Fibroblast of upper back skin (primary cell): Measurements from ENCODE around the gene FMN1.

Source experiments
- DNase-seq: peaks from one replicate; pipeline ENCODE4 v3.0.0-alpha.2; 2013

Gene FMN1

DNA sequence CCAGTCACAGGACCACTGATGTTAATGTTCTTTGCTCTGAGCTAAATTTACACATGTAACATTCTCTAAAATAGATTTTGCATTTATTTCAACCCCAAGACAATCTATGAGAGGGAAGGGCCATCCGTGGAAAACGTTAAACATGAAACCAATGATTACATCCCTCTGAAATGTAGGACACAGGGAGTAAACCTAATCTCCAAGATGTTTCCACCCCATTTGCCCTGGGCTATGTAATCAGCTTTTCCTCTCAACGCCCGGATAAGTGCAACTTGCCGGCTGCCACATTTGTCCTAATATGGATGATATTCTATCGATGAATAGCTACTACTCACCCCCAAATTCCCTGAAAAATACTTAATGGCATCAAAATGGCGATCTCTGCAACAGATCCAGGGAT, 6.4 kb upstream of the FMN1 start:
- no peak for DNase-seq

GRCh38 chr15:33200444-33200843, 5.9 kb upstream of the FMN1 start:
- no peak for DNase-seq

DNA sequence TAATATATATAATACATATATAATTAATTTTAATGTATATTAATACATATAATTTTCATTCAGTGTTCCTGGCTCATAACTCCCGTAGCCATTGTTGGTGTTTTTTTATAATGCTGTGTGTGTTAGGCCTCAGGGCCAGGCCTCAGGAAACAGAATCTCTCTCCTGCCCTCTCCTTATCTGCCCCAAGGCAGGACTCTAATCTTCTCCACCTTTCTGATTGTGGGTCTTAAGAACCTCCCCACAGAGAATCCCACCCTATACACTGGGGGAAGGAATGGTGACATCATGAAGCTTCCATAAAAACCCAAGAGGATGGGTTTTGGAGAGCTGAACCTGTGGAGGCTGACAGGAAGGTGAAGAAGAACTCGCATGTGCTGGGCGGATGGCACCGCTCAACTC, 4.0 kb upstream of the FMN1 start:
- DNase-seq, result no peak

DNA sequence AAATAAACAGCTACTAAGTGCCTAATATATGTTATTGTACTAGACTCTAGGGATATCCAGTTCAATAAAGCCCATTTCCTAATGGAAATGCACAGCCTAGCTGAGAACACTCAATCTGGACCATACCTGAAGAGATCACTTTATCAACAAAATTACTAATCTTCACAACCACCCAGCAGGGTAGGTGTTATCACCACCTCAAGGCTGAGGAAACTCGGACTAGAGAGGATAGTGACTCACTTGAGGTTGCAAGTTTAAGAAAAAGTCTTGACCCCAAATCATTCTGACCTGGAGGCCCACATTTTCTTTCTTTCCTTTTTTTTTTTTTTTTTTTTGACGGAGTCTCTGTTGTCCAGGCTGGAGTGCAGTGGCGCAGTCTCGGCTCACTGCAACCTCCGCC, 3.1 kb upstream of the FMN1 start:
- no peak for DNase-seq

- no peak for DNase-seq
Observed at GRCh38 chr15:33194237-33194636, 277 bp downstream of the FMN1 start.

DNA sequence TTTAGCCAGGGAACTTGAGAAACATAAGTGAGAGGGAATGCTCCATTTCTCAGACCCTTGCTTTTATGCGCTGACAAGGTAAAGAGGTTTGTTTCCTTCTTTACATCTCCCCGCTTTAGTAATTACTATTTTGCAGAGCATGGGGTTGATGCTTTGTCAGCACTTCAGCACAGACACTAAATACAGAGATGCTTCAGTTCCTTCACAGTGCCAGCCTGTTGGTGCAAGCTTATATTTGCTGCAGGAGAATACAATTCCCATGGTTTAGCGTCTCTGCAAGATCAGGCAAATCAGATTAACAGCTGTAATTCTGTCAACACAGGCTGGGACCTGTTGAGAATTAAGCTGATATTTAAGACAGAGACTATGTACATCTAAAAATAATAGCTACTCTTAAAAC, 2.9 kb downstream of the FMN1 start:
- no peak for DNase-seq

- DNase-seq, result no peak
Observed at GRCh38 chr15:33190539-33190938, 4.0 kb downstream of the FMN1 start.

DNA sequence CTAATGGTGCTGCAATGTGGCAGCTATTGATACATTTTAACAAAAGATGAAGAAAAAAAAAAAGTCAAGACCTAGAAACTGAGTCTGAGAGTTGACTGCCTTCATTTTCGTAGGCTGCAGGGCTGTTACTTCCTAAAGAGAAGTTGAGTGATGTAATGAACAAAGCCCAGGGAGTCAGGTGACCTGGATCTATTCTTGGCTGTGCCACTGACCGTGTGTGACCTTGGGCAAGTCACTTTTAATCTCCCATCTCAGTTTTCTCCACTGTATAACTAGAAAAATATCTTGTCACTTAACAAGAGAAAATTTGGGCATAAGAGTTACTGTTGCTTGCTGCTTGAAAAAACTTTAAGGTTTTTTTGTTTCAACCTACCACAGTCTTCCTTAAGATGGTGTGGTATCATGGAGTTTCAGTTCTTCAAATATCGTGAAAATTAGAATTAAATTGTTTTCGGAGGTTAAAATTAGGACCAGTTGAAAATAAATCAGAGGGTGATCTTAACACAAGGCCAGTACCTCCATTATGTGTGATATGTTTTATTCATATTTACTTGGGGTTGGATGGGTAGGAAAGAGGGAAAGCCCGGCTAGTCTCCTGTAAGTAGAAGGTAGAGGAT, 5.8 kb downstream of the FMN1 start:
- no peak for DNase-seq

DNA sequence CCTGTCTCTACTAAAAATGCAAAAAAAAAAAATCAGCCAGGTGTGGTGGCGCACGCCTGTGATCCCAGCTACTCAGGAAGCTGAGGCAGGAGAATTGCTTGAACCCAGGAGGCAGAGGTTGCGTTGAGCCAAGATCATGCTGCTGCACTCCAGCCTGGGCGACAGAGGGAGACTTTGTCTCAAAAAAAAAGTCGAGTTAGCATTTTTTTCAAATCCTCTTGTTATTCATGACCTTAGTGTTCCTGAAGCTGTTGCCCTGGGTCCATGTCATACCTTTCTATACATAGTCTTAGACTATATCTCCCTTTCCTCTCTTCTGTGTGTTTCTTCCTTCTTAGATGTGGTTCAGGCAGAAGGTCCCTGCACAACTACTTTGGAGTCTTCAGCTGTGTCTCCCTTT, 6.4 kb downstream of the FMN1 start:
- no peak for DNase-seq

DNA sequence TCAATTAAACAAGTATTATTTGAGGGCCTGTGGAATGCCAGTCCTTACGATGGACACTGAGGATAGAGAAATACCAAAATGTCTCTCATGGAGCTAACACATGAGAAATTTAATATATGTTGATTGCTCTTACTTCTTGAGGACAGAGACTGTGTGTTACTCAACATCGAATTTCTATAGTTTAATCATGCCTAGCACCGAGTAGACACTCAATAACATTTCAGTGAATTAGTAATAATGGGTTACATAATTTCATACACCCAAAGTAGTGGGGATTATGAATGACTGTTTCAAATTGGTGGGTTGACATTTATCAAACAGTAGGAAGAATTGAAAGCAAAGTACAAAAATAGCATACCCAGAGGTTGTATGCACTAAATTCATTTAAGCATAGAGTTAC, 11.2 kb downstream of the FMN1 start:
- DNase-seq, result no peak

DNA sequence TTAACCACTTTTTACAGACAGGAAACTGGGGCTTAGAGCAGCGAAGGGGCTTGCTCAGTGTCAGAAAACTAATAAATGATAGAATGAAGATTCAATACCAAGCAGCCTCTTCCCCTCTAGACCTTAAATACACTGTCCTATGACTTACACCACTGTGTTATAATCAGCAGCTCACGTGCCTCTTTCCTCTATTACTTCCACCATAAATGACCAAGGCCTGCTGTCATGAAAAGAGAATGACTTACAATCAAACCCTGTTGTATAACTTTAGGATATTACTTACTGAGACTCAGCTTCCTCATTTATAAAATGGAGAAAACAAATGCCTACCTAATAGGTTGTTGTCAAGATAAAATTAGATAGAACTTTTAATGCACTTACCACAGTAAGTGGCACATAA, 11.6 kb downstream of the FMN1 start:
- DNase-seq, result no peak

DNA sequence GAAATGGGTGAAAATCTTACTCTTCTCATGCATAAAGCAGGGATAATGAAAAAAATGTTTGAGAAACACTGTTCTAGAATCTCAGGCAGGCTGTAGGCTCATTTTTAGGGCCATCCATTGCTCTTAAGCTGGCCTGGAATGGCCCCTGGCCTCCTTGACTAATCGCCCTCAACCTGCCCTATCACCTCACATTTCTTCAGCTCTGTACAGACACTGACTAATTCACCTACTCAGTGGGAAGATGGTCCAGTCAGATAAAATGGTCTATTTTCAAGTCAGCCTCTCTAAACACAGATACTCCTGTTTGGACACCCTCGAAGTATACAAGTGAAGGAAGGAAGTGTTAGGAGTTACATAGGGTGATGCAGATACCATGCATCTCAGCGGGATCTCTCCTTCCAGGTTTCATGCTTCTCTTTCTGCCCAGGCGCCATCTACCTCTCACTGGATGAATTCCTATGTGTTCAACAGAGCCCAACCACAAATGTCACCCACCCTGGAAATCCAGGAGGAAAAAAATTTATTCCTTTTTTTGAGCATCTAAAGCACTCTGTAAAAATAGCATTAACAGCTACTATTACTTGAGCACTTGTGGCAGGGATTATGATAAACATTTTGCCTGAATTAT, 12.1 kb downstream of the FMN1 start:
- DNase-seq, result no peak

DNA sequence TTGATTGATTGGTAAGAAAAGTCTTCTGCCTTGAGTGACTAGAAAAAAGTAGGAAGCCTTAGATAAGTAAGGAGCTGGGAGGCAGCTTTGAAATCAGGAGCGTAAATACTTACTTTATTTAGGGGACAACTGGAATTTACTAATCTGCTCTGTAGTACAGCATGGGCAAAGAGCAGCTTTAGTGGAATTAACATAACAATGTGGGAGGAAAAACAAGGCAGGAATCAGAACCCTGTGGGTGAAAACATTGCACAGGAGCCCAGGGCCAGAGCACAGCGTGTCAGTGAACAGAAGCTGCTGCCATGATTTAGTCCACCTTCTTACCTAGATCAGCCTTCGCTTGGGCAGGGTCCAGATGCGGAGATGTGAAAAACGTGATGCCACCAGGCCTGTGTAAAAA, 14.6 kb downstream of the FMN1 start:
- DNase-seq, result no peak

DNA sequence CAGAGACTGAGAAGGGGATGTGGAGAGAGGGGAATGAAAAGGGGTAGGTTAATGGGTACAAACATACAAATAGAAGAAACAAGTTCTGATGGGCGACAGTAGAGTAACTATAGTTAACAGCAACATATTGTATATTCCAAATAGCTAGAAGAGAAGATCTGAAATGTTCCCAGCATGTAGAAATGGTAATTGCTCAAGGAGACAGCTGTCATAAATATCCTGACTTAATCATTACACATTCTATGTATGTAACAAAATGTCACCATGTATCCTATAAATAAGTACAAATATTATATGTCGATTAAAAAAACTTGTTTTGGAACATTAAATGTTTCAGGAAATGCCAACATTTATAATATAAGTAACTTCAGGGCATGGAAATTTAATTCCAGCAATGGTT, 23.3 kb downstream of the FMN1 start:
- no peak for DNase-seq

DNA sequence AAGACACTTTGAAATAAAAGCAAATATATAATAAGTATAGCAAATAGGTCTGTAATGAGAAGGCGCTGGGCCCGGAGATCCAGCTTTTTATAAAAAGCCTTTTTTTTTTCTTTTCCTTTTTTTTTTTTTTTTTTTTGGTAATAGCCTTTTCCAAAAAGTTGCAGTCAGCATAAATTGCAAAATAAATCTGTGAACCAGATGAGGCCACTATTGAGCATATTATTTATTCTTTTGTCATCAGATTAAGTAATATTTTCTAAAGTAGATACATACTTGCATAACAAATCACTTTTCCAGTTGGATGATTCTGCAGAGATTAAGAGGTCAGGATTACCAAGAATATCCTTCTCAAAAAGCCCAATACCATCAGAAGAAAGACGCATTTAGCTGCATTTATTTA, 24.9 kb downstream of the FMN1 start:
- DNase-seq, result no peak

- no peak for DNase-seq
Observed at GRCh38 chr15:33168444-33168843, 26.1 kb downstream of the FMN1 start.

DNA sequence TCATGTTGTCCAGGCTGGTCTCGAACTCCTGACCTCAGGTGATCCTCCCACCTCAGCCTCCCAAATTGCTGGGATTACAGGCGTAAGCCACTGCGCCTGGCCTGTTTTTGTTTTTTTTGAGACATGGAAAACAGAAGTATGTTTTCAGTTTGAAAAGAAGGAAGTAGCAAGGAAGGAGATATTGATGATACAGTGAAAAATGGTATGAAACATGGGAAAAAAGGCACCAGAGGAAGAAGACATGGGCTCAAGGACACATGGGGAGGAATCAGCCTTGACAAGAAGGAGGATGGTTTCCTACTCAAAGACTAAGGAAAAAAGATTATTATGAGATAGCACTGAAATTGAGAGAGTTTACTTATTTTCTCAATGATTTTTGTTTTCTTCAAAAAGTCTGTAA, 30.7 kb downstream of the FMN1 start:
- no peak for DNase-seq

GRCh38 chr15:33161209-33161608, 33.3 kb downstream of the FMN1 start:
- DNase-seq, result no peak

DNA sequence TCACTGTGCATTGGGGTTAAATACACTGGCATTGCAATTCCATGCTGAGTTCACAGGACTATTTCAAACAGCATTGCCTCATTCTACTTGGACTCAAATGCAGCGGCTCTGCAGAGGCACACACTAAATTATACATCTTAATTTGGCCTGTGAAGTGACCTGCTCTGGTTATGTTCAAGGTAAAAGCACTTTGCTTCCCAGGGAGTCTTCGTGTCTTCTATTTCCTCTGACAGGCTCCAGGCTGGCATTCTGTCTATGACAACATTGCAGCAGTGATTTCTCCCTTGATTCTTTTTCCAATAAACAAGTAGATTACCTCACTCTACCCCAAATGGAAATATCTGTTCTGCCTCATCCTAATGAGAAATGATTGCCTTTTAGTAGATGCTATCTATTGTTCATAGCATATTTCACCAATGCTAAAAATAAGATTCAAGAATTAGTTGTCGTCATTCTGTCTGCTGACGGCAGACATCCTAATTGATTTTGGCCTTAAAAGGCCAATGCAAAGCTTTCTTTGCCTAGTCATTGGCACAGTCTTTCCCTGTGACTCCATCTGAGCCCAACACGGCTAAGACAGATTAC, 33.8 kb downstream of the FMN1 start:
- no peak for DNase-seq

GRCh38 chr15:33159726-33160453, 34.6 kb downstream of the FMN1 start:
- DNase-seq, result no peak

DNA sequence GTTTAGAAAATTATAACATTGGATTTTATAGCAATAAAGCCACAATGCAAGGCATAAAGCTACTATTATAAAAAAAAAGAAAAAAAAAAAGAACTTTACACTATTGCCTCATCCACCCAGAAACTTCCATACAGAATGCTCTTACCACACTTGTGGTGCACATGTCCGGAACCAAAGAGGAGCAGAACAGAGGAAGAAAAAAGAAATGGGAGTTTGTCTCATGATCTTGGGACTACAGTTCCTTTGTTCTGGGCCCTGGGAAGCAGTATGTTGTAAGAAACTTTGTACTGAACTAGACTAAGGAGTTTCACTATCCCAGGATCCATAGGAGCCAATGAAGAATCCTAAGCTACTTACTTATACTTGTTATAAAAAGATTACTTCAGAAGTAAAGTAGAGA, 36.1 kb downstream of the FMN1 start:
- no peak for DNase-seq

DNA sequence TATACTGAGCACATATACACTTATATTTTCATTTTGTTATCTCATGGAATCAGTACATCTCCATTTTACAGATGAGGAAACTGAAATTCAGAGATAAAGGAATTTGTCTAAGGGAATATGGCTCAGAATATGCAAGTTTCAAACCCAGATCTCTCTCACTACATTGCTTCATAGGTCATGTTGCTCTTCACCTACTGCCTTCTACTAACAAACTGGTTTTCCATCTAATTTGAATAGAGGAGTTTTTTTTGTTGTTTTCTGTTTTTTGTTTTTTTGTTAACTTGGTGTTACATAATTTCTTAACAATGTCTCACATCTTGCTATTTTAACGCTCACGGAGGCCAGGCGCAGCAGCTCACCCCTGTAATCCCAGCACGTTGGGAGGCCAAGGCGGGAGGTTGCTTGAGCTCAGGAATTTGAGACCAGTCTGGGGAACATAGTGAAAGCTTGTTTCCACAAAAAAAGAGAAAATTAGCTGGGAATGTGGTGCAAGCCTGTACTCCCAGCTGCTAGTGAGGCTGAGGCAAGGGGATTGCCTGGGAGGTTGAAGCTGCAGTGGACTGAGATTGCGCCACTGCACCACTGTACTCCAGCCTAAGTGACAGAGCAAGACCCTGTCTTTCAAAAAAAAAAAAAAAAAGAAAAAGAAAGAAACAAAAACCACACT, 37.0 kb downstream of the FMN1 start:
- no peak for DNase-seq

DNA sequence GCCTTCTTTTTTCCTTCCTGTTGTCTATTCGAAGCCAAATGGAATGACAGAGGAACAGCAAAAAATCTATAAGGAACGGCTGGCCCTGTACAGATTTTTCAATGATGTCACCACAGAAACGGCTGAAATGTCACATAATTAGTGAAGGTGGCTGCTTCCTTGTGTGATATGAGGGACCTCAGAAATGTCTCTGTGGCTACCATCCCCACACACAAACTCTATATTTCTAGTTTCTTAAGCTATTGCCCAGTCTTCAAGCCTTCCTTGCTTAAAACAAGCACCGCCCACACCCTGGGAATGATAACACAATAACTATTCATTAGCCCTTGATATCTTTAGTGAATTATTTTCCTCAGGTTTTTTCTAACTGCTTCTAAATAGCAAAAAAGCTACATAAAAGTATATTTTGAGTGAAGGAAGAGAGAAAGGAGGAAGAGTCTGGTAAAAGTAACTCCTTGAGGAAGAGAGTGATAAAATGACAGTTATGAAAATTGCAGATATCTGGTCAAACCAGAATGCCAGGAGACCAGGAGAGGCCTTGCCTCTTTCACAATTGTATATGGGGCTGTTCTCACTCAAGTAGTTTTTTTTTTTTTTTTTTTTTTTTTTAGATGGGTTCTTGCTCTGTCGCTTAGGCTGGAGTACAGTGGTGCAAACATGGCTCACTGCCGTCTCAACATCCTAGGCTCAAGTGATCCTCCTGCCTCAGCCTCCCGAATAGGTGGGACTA, 38.7 kb downstream of the FMN1 start:
- DNase-seq, result no peak
